ENCODE measurements around the gene YEATS4. TPM values are rescaled to one million over a fixed set of nuclear protein-coding genes. Genes with fewer than 3 reads are reported as not detected.

Gene YEATS4
- total RNA-seq, 1 donor = 20.3 TPM

DNA sequence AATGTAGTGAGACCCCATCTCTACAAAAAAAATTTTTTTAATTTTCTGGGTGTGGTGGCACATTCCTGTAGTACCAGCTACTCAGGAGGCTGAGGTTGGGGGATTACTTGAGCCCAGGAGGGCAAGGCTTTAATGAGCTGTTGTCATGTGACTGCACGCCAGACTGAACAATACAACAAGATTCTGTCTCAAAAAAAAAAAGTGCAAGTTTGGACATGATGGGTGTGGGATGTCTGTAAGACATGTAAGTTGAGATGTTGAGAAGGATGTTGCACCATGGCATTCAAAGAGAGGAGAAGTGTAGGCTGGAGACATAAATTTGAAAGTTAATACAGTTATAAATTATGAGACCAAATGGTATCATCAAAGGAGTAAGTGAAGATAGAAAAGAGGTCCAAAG lies 23.5 kb downstream of the YEATS4 start:
- Histone ChIP-seq H4K20me1 (ENCODE audit: insufficient read depth, low read length) (no peaks in the 10 kb centered on the region), H3K4me1 (ENCODE audit: insufficient read depth, low read length) (no peaks in the 10 kb centered on the region), H3K36me3 (ENCODE audit: insufficient read depth, low read length) (peaks cover 2% of the 10 kb centered on the region), H3K4me2 (ENCODE audit: insufficient read depth, low read length) (no peak overlapping the region), H3K79me2 (ENCODE audit: insufficient read depth, low read length) (no peaks in the 10 kb centered on the region), H3K27ac (ENCODE audit: low read depth, low read length) (no peak overlapping the region), H3K9me3 (ENCODE audit: low read depth, low read length) (no peaks in the 10 kb centered on the region), H3K27me3 (ENCODE audit: insufficient read depth, low read length) (no peaks in the 10 kb centered on the region), H3K4me3 (ENCODE audit: insufficient read depth, low read length) (no peak overlapping the region), H2AFZ (ENCODE audit: low read length) (no peak overlapping the region)
- TF ChIP-seq, protein P1, sequence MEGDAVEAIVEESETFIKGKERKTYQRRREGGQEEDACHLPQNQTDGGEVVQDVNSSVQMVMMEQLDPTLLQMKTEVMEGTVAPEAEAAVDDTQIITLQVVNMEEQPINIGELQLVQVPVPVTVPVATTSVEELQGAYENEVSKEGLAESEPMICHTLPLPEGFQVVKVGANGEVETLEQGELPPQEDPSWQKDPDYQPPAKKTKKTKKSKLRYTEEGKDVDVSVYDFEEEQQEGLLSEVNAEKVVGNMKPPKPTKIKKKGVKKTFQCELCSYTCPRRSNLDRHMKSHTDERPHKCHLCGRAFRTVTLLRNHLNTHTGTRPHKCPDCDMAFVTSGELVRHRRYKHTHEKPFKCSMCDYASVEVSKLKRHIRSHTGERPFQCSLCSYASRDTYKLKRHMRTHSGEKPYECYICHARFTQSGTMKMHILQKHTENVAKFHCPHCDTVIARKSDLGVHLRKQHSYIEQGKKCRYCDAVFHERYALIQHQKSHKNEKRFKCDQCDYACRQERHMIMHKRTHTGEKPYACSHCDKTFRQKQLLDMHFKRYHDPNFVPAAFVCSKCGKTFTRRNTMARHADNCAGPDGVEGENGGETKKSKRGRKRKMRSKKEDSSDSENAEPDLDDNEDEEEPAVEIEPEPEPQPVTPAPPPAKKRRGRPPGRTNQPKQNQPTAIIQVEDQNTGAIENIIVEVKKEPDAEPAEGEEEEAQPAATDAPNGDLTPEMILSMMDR (IDR thresholded peaks at IDR 0.05; ENCODE audit: extremely low read depth, low read depth, low read length) = no peak
- DNase-seq (ENCODE audit: insufficient read length, low spot score, missing footprints) = no peak

DNA sequence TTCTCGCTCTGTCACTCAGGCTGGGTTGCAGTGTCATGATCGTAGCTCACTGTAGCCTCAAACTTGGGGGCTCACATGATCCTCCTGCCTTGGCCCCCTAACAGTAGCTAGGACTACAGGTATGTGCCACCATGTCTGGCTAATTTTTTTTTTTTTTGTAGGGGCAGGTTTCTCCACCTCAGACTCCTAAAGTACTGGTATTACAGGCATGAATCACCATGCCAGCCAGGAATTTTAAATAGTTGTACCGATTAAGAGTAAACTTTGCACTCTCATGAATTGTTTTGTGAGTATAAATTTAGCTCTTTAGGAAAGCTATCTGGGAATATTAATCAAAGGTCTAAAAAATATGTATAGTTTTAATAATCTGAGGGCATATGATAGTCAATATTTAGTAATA lies 25.5 kb downstream of the YEATS4 start:
- peaks cover under 1% of the 10 kb centered on the region for H3K4me1 ChIP-seq (ENCODE audit: insufficient read depth, low read length)
- TF ChIP-seq, protein P1 (IDR thresholded peaks at IDR 0.05; ENCODE audit: extremely low read depth, low read depth, low read length) = no peak
- no peaks in the 10 kb centered on the region for H3K79me2 ChIP-seq (ENCODE audit: insufficient read depth, low read length)
- H2AFZ ChIP-seq (ENCODE audit: low read length) = no peak overlapping the region
- H3K4me3 ChIP-seq (ENCODE audit: insufficient read depth, low read length) = no peak overlapping the region
- no peaks in the 10 kb centered on the region for H4K20me1 ChIP-seq (ENCODE audit: insufficient read depth, low read length)
- DNase-seq (ENCODE audit: insufficient read length, low spot score, missing footprints) = no peak
- H3K27me3 ChIP-seq (ENCODE audit: insufficient read depth, low read length) = no peaks in the 10 kb centered on the region
- H3K4me2 ChIP-seq (ENCODE audit: insufficient read depth, low read length) = no peak overlapping the region
- H3K27ac ChIP-seq (ENCODE audit: low read depth, low read length) = no peak overlapping the region
- H3K36me3 ChIP-seq (ENCODE audit: insufficient read depth, low read length) = peaks cover 2% of the 10 kb centered on the region
- no peaks in the 10 kb centered on the region for H3K9me3 ChIP-seq (ENCODE audit: low read depth, low read length)

DNA sequence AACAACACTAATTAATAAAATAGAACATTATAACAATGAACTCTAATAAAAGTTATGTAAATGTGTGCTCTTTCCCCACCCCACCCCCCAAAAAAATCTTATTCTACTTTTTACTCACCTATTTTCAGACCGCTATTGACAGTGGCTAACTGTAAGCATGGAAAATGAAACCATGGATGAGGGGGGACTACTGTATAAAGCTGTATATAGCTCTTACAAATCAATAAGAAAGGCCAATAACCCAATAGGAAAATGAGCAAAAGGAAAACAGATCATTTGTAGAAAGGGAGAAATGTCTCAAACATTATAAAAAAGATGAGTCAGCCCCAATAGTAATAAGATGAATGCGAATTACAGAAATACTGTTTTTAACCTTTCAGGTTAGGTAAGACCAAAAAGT lies 27.4 kb downstream of the YEATS4 start:
- Histone ChIP-seq H3K27me3 (ENCODE audit: insufficient read depth, low read length) (no peaks in the 10 kb centered on the region), H3K4me1 (ENCODE audit: insufficient read depth, low read length) (peaks cover 3% of the 10 kb centered on the region), H3K4me3 (ENCODE audit: insufficient read depth, low read length) (no peak overlapping the region), H2AFZ (ENCODE audit: low read length) (no peak overlapping the region), H3K36me3 (ENCODE audit: insufficient read depth, low read length) (no peaks in the 10 kb centered on the region), H3K27ac (ENCODE audit: low read depth, low read length) (no peak overlapping the region), H3K9me3 (ENCODE audit: low read depth, low read length) (no peaks in the 10 kb centered on the region), H3K4me2 (ENCODE audit: insufficient read depth, low read length) (no peak overlapping the region), H3K79me2 (ENCODE audit: insufficient read depth, low read length) (no peaks in the 10 kb centered on the region), H4K20me1 (ENCODE audit: insufficient read depth, low read length) (no peaks in the 10 kb centered on the region)
- DNase-seq (ENCODE audit: insufficient read length, low spot score, missing footprints) = no peak
- TF ChIP-seq, protein P1 (IDR thresholded peaks at IDR 0.05; ENCODE audit: extremely low read depth, low read depth, low read length) = no peak

DNA sequence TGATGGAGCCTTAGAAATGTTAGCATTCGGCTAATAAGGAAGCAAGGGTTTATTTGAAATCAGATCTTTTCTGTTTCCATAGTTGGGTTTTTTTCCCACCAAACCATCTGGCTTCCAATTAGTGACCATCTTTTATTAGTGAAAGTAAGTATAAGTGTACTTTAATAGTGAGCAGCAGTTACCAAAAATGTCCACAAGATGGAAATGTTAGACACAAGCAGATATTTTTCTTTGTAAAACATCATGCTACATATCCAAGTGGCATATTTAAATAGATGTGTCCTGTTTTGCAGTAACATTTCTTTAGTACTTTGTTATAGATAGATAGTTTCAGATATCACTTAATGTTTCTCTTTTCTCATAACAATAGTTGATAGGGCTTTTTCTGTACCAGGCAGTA lies 28.8 kb downstream of the YEATS4 start:
- no peaks in the 10 kb centered on the region for H3K79me2 ChIP-seq (ENCODE audit: insufficient read depth, low read length)
- TF ChIP-seq, protein P1 (IDR thresholded peaks at IDR 0.05; ENCODE audit: extremely low read depth, low read depth, low read length) = peak; percentile 77
- H3K27me3 ChIP-seq (ENCODE audit: insufficient read depth, low read length) = no peaks in the 10 kb centered on the region
- no peak overlapping the region for H3K27ac ChIP-seq (ENCODE audit: low read depth, low read length)
- no peak overlapping the region for H2AFZ ChIP-seq (ENCODE audit: low read length)
- no peak overlapping the region for H3K4me3 ChIP-seq (ENCODE audit: insufficient read depth, low read length)
- H3K9me3 ChIP-seq (ENCODE audit: low read depth, low read length) = no peaks in the 10 kb centered on the region
- H3K4me2 ChIP-seq (ENCODE audit: insufficient read depth, low read length) = no peak overlapping the region
- peaks cover 9% of the 10 kb centered on the region for H3K4me1 ChIP-seq (ENCODE audit: insufficient read depth, low read length)
- peak; percentile 70 for DNase-seq (ENCODE audit: insufficient read length, low spot score, missing footprints)
- no peaks in the 10 kb centered on the region for H4K20me1 ChIP-seq (ENCODE audit: insufficient read depth, low read length)
- no peaks in the 10 kb centered on the region for H3K36me3 ChIP-seq (ENCODE audit: insufficient read depth, low read length)
